ENCODE data around the gene MAD1L1. TPM values are rescaled to one million over a fixed set of nuclear protein-coding genes. Genes with fewer than 3 reads are reported as not detected.

MAD1L1 gene
- total RNA-seq, 4 donors from 2014 or later = 18.4 to 39.1 (median 25.7) TPM

GRCh38 chr7:2080060-2080387, 152.7 kb downstream of the MAD1L1 start:
- ATAC-seq (ENCODE audit: low FRiP score) = no peak
- no peak for TF ChIP-seq CTCF (IDR thresholded peaks at IDR 0.05)
- DNase-seq (ENCODE audit: low spot score) = no peak

GRCh38 chr7:2079332-2080059, 153.2 kb downstream of the MAD1L1 start:
- ATAC-seq (ENCODE audit: low FRiP score) (no peak), DNase-seq (ENCODE audit: low spot score) (no peak)
- TF ChIP-seq CTCF (IDR thresholded peaks at IDR 0.05) = no peak

GRCh38 chr7:2078899-2079298, 153.8 kb downstream of the MAD1L1 start:
- DNase-seq (ENCODE audit: low spot score) (no peak), ATAC-seq (ENCODE audit: low FRiP score) (no peak)
- TF ChIP-seq CTCF (IDR thresholded peaks at IDR 0.05) = no peak

- no peak for ATAC-seq (ENCODE audit: low FRiP score)
- no peak for TF ChIP-seq CTCF (IDR thresholded peaks at IDR 0.05)
- DNase-seq (ENCODE audit: low spot score) = no peak
Measured at GRCh38 chr7:2076649-2077064, 156.1 kb downstream of the MAD1L1 start.

- DNase-seq (ENCODE audit: low spot score) (no peak), ATAC-seq (ENCODE audit: low FRiP score) (no peak)
- TF ChIP-seq CTCF (IDR thresholded peaks at IDR 0.05) = no peak
Measured at GRCh38 chr7:2075811-2076210, 156.9 kb downstream of the MAD1L1 start.

- no peak for DNase-seq (ENCODE audit: low spot score)
- ATAC-seq (ENCODE audit: low FRiP score) = no peak
- no peak for TF ChIP-seq CTCF (IDR thresholded peaks at IDR 0.05)
Measured at GRCh38 chr7:2074691-2075090, 158.1 kb downstream of the MAD1L1 start.

GRCh38 chr7:2072798-2073197, 159.9 kb downstream of the MAD1L1 start:
- TF ChIP-seq CTCF (IDR thresholded peaks at IDR 0.05) = no peak
- DNase-seq (ENCODE audit: low spot score) = no peak
- no peak for ATAC-seq (ENCODE audit: low FRiP score)
